CD4-positive, alpha-beta T cell (primary cell): Measurements from ENCODE around the gene PITX3. TPM values are rescaled to one million over a fixed set of nuclear protein-coding genes. Genes with fewer than 3 reads are reported as not detected.
A peak's percentile ranks its signal among the peaks of the same experiment; 100 is the strongest.
"Not testable (repeated sequence)": the region's sequence is repeated elsewhere in the genome, so short reads cannot be mapped to it uniquely, and the experiment has no call there.

Experiments used
- ATAC-seq: fragments of 200-7000 bp; cut with Tn5 transposase; one replicate; pipeline ENCODE4 v1.10.0; 2022; ENCODE audit warnings: mild to moderate bottlenecking; ENCODE audit not compliant: poor library complexity
- CTCF ChIA-PET: fragments of 350-600 bp; sonication (Branson Sonifier 250); formaldehyde crosslinking; loops from one replicate; lab custom pipeline; 2021; ENCODE audit warnings: antibody characterized with exemption, inconsistent platforms; lab: Charles Lee
- POLR2A ChIA-PET: fragments of 350-600 bp; sonication (Branson Sonifier 250); formaldehyde crosslinking; loops from one replicate; lab custom pipeline; 2021; ENCODE audit warnings: antibody characterized with exemption, inconsistent platforms; lab: Charles Lee
- DNase-seq, 14 experiments: peaks; one replicate each; pipeline ENCODE4 v3.0.0-alpha.2; 2013 to 2020; ENCODE audit warnings: mixed read lengths in 2 of 14
- H3K27ac ChIP-seq, 2 donors: one replicate each; pipeline versions ENCODE4 v1.5.1 to v1.7.0; 2013; ENCODE audit warnings: low read length in 2 of 2, low read depth in 1 of 2, mild to moderate bottlenecking in 1 of 2
- H3K27me3 ChIP-seq, 2 experiments: 1 replicate in 1 of 2; 2 replicates in 1 of 2; pipeline versions ENCODE4 v1.6.1 to v1.7.0; 2013; ENCODE audit warnings: low read length in 2 of 2, control low read depth in 1 of 2, mild to moderate bottlenecking in 1 of 2, moderate library complexity in 1 of 2; ENCODE audit not compliant: insufficient read depth in 2 of 2, control insufficient read depth in 1 of 2
- H3K36me3 ChIP-seq: one replicate; pipeline ENCODE4 v1.6.1; 2013; ENCODE audit warnings: low read length, control low read depth; ENCODE audit not compliant: insufficient read depth
- H3K4me1 ChIP-seq: one replicate; pipeline ENCODE4 v1.6.1; 2013; ENCODE audit warnings: low read length, control low read depth; ENCODE audit not compliant: insufficient read depth
- H3K4me3 ChIP-seq: one replicate; pipeline ENCODE4 v1.5.1; 2013; ENCODE audit warnings: mild to moderate bottlenecking, low read length, moderate library complexity
- H3K9me3 ChIP-seq, 2 experiments: 1 replicate in 1 of 2; 2 replicates in 1 of 2; pipeline versions ENCODE4 v1.6.1 to v1.7.0; 2013; ENCODE audit warnings: low read length in 2 of 2, mild to moderate bottlenecking in 2 of 2, control low read depth in 1 of 2, moderate library complexity in 1 of 2; ENCODE audit not compliant: control insufficient read depth in 1 of 2, insufficient read depth in 1 of 2
- H3K27ac Mint-ChIP-seq: one replicate; pipeline ENCODE4 v1.8.0; 2020; ENCODE audit warnings: mixed read lengths
- H3K27me3 Mint-ChIP-seq: one replicate; pipeline ENCODE4 v1.8.0; 2021; ENCODE audit warnings: mixed read lengths
- H3K36me3 Mint-ChIP-seq: one replicate; pipeline ENCODE4 v1.8.0; 2021; ENCODE audit warnings: low read depth, mixed read lengths
- H3K4me1 Mint-ChIP-seq: one replicate; pipeline ENCODE4 v1.8.0; 2021; ENCODE audit warnings: low read depth, mixed read lengths
- H3K4me3 Mint-ChIP-seq: one replicate; pipeline ENCODE4 v1.8.0; 2020; ENCODE audit warnings: mild to moderate bottlenecking, mixed read lengths
- H3K9me3 Mint-ChIP-seq: one replicate; pipeline ENCODE4 v1.8.0; 2020; ENCODE audit warnings: mixed read lengths
- CTCF ChIP-seq: fragments of 200-600 bp; IDR thresholded peaks from one replicate; pipeline ENCODE4 v1.8.0; 2022; ENCODE audit warnings: antibody characterized with exemption, mild to moderate bottlenecking
- intact Hi-C, 2 experiments: fragments of 100-400 bp; cut with DNase I in 1 of 2; cut with micrococcal nuclease in 1 of 2; formaldehyde crosslinking; loops; one replicate each; pipeline versions ENCODE4 v1.15.1 to v1.9.0; 2023 to 2025; cut with DNase I, micrococcal nuclease
- total RNA-seq, 174 experiments: library from RNA in 2 of 174; stranded (reverse) in 2 of 174; gene quantifications; one replicate each; pipeline ENCODE4 v1.2.3 and lab custom pipeline; 2021 to 2026

Gene PITX3
- total RNA-seq, 2 experiments from 2014 or later = not detected

DNA sequence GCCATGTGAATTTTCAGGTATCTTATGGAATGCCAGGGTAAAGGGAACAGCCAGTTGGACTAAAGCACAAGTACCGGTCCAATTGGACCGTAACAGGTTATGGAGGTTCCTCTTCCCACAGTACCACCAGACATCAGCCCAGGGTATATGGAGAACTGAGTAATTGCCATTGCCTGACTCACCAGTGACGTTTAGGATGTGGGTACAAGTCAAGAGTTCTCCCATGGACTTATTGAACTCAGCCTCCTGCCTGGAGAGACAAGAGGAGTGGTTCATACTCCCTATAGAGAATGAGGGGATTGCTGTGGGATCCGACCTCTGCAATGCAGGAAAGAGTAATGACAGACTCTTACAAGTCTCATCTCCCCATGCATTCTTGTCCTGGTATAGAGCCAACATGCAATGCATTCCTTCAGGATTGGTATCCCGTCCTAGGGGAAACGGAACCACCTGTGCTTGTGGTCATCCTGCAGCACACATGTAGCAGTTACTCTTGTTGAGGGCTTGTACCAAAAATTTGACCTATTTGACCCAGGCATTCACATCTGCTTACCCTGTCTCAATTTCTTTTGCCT lies 45.9 kb downstream of the PITX3 start:
- Histone ChIP-seq H3K27ac (no peak overlapping the region), H3K36me3 (no peaks in the 10 kb centered on the region), H3K4me3 (no peak overlapping the region), H3K4me1 (no peaks in the 10 kb centered on the region), H3K27me3 (peaks cover 0 to 3% of the 10 kb centered on the region in 2 experiments), H3K9me3 (peaks cover 0 to 14% of the 10 kb centered on the region in 2 experiments)
- no peak for ATAC-seq
- intact Hi-C loops = no loop called here
- DNase-seq = no peak
- Mint-ChIP-seq H3K27ac (no peak overlapping the region), H3K4me3 (no peak overlapping the region), H3K36me3 (no peaks in the 10 kb centered on the region), H3K27me3 (peaks cover 5% of the 10 kb centered on the region), H3K9me3 (peaks cover 4% of the 10 kb centered on the region), H3K4me1 (no peaks in the 10 kb centered on the region)
- TF ChIP-seq CTCF = no peak
- ChIA-PET POLR2A (no interaction called here), CTCF (no interaction called here)

- DNase-seq = no peak
Measured at GRCh38 chr10:102191956-102192355, 49.4 kb downstream of the PITX3 start.

GRCh38 chr10:102188941-102189898 lies 52.1 kb downstream of the PITX3 start:
- peak overlapping the region; percentile 78 for H3K27ac Mint-ChIP-seq
- ChIA-PET POLR2A (interaction anchor here (0.6 to 1.3 kb wide), 4 partner anchors 20 to 485 kb away, joined by 3 to 5 read pairs (median 4); partner anchors contain the start of gene FBXL15), CTCF (interaction anchor here (0.6 to 1.6 kb wide), 3 partner anchors 20 to 569 kb away, joined by 3 to 4 read pairs (median 3); no protein-coding TSS in a partner anchor)
- H3K9me3 ChIP-seq = peaks cover 0 to 17% of the 10 kb centered on the region in 2 experiments
- H3K27me3 Mint-ChIP-seq, H3K36me3 ChIP-seq, H3K4me3 ChIP-seq, H3K27me3 ChIP-seq, H3K36me3 Mint-ChIP-seq, intact Hi-C loops, H3K27ac ChIP-seq, H3K9me3 Mint-ChIP-seq: not testable (repeated sequence)
- H3K4me3 Mint-ChIP-seq = peak overlapping the region; percentile 52
- peaks cover 15% of the 10 kb centered on the region for H3K4me1 Mint-ChIP-seq
- H3K4me1 ChIP-seq = peaks cover 18% of the 10 kb centered on the region
- DNase-seq (peak in 3 of 14 experiments; percentile 26 to 55 (median 28)), ATAC-seq (peak; percentile 49)

More at GRCh38 chr10:102191956-102192355, 49.4 kb downstream of the PITX3 start:
- Histone ChIP-seq H3K36me3 (no peaks in the 10 kb centered on the region), H3K27ac (no peak overlapping the region), H3K4me1 (peaks cover 18% of the 10 kb centered on the region), H3K27me3 (no peaks in the 10 kb centered on the region), H3K9me3 (peaks cover 0 to 17% of the 10 kb centered on the region in 2 experiments), H3K4me3 (no peak overlapping the region)
- Mint-ChIP-seq H3K27ac (no peak overlapping the region), H3K4me3 (no peak overlapping the region), H3K4me1 (peaks cover 15% of the 10 kb centered on the region), H3K27me3 (no peaks in the 10 kb centered on the region), H3K9me3 (peaks cover 4% of the 10 kb centered on the region), H3K36me3 (no peaks in the 10 kb centered on the region)
- ATAC-seq = no peak
- CTCF ChIA-PET = no interaction called here
- POLR2A ChIA-PET = no interaction called here
- TF ChIP-seq CTCF = no peak
- intact Hi-C loops = no loop called here
